Measurements from ENCODE around the gene EPHB1. TPM values are rescaled to one million over a fixed set of nuclear protein-coding genes. Genes with fewer than 3 reads are reported as not detected.
"Not testable (repeated sequence)": the region's sequence is repeated elsewhere in the genome, so short reads cannot be mapped to it uniquely, and the experiment has no call there.

The EPHB1 gene
- total RNA-seq, 1 experiment from 2014 or later = not detected

- no peak for DNase-seq (ENCODE audit: low read depth, low spot score)
- in situ Hi-C loops (cut with HindIII; ENCODE audit: low pct_unique_long_range_greater_than_20kb, low sequenced_read_pairs) = no loop called here
Observed at GRCh38 chr3:134974624-134975023, 179.6 kb downstream of the EPHB1 start.

GRCh38 chr3:134976948-134977347 lies 181.9 kb downstream of the EPHB1 start:
- in situ Hi-C loops (cut with HindIII; ENCODE audit: low pct_unique_long_range_greater_than_20kb, low sequenced_read_pairs) = no loop called here
- no peak for DNase-seq (ENCODE audit: low read depth, low spot score)

DNA sequence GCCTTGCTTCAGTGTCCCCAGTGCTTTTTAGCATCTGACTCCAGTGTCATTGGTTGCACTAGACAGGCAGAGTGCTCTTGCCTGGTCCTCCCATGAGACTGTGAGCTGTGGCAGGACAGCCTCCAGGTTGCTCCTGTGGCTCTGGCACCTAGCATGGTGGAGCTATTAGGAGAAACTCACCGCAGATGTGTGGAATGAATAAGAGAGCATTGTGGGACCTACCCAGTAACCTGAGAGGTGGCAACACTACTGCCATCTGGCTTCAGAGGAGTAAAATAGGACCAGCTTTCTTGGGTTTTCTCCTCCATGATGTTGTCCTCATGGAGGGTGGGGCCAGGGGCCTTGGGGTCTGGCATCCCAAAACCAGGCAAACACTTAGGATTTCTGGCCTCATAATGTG lies 183.6 kb downstream of the EPHB1 start:
- no peak for DNase-seq (ENCODE audit: low read depth, low spot score)
- in situ Hi-C loops (cut with HindIII; ENCODE audit: low pct_unique_long_range_greater_than_20kb, low sequenced_read_pairs) = no loop called here

DNA sequence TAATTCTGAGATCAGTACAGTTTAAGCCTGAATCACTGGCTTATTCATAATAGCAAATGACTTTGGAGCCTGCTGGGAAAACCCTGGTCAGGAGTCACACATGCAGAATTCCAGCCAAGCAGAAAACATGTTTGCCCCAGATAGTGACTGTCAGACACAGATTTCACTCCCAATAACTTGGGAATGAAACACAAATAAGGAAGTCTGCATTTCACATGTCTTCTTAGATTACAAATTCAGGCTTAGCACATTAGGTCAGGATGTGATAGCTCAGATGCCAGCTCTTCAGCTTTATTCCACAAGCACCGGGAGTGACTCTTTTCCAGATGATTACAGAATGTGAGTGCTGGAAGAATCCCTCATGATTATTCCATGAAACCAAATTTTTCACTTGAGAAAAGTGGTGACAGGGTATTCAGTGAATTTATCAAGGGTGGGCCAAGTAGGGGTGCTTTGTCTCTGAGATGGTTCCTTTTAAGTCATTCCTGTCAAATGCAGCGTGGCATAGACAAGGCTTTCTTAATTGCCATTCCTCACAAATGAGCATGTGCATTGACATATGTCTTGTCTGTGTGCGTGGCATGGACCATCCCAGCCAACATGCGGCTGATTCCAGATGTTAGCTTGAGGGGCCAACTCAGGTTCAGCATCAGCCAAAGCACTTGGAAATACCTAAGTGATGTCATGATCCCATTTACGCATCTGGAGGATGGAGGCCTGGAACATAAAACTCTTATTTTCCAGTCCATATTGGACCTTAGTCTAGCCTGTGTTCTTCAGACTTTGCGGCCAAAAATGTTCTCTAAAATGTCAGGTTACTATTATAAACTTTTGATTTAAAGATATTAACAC lies 191.0 kb downstream of the EPHB1 start:
- in situ Hi-C loops (cut with HindIII; ENCODE audit: low pct_unique_long_range_greater_than_20kb, low sequenced_read_pairs) = no loop called here
- no peak for DNase-seq (ENCODE audit: low read depth, low spot score)

- in situ Hi-C loops (cut with HindIII; ENCODE audit: low pct_unique_long_range_greater_than_20kb, low sequenced_read_pairs) = no loop called here
- no peak for DNase-seq (ENCODE audit: low read depth, low spot score)
Observed at GRCh38 chr3:134988666-134989065, 193.6 kb downstream of the EPHB1 start.

DNA sequence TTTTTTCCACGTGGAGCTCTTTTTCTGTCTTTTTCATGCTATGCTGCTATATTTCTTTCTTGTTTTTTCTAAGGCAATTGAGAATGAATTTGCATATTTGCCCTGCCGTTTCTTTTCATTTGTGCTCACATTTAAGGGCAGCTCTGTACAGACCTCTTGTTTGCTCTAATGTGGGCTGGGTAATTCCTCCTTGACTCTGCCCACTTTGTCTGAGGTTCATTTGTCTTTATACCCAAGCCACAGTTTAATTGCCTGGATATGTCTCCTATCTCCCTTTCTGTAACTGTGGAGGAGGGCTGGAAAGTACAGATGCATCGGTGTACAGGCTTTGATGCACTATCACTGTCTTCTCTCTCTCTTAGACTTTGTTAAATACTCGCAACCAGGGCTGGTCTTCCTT lies 195.9 kb downstream of the EPHB1 start:
- in situ Hi-C loops (cut with HindIII; ENCODE audit: low pct_unique_long_range_greater_than_20kb, low sequenced_read_pairs) = no loop called here
- no peak for DNase-seq (ENCODE audit: low read depth, low spot score)

DNA sequence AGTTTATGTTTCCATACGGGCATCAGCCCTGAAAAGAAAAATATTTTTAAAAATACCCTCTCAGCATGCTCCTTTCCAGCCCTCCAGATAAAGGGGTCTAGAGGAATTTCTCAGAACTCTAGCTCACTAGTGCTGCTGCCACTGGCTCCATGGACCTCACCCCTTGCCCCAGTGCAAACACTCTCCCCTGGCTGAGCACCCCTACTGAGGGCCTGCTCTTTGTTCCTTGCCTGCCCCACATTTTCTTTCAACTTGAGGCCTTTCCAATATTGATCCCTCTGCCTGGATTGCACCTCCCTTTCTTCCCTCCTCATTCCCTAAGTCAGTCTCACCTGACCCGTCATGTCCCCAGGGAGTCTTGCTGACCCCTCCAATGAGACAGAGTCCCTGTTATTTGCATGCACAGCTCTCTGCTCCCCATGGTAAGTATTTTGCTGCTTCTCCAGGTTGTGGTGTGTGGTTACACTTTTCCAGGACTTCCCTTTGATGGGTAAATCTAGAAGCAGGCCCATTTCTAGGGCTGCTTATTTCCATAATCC lies 196.5 kb downstream of the EPHB1 start:
- in situ Hi-C loops (cut with HindIII; ENCODE audit: low pct_unique_long_range_greater_than_20kb, low sequenced_read_pairs) = no loop called here
- DNase-seq (ENCODE audit: low read depth, low spot score) = no peak

- in situ Hi-C loops (cut with HindIII; ENCODE audit: low pct_unique_long_range_greater_than_20kb, low sequenced_read_pairs) = no loop called here
- DNase-seq (ENCODE audit: low read depth, low spot score) = no peak
Observed at GRCh38 chr3:134992180-134992579, 197.1 kb downstream of the EPHB1 start.

DNA sequence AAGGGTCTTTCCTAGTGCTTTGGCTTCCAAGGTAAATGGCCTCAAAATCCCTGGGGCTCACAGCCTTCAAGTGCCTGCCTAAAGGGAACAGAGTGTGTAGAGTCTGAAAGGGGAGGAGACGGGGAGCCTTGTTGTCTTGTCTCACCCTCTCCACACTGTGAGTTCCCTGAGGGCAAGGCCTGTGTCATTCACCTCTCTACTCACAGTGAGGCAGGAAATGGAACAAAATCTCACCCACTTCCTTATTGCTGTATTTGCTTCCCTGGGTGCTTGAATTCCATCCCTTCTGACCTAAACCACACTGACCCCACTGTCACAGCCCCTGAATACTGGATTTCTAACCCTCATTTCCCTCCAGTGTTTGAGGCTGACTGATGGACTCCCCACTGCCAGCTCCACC lies 197.5 kb downstream of the EPHB1 start:
- no peak for DNase-seq (ENCODE audit: low read depth, low spot score)
- in situ Hi-C loops (cut with HindIII; ENCODE audit: low pct_unique_long_range_greater_than_20kb, low sequenced_read_pairs) = no loop called here

DNA sequence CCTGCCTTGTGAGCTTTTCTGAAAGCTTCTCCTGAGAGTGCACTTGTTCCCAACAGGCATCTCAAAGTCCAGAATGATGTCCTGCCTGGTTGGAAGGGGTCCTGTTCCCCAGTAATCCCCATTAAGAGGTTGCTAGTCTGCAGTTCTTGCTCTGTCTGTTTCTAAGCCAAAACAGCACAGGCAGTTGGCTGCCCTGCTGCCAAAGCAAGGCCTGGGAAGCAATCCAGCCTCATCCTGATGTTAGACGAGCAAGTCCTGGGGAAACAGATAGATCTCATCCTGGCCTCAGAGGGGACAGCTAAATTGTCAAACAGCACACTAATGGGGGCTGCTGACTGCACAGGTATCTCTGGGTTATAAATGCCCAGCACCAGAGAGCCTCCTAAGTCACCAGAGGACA lies 198.0 kb downstream of the EPHB1 start:
- DNase-seq (ENCODE audit: low read depth, low spot score) = no peak
- in situ Hi-C loops (cut with HindIII; ENCODE audit: low pct_unique_long_range_greater_than_20kb, low sequenced_read_pairs) = no loop called here

GRCh38 chr3:134998158-134998557 lies 203.1 kb downstream of the EPHB1 start:
- in situ Hi-C loops (cut with HindIII; ENCODE audit: low pct_unique_long_range_greater_than_20kb, low sequenced_read_pairs) = no loop called here
- DNase-seq (ENCODE audit: low read depth, low spot score) = no peak

GRCh38 chr3:134998855-134999254 lies 203.8 kb downstream of the EPHB1 start:
- no peak for DNase-seq (ENCODE audit: low read depth, low spot score)
- in situ Hi-C loops (cut with HindIII; ENCODE audit: low pct_unique_long_range_greater_than_20kb, low sequenced_read_pairs) = no loop called here

DNA sequence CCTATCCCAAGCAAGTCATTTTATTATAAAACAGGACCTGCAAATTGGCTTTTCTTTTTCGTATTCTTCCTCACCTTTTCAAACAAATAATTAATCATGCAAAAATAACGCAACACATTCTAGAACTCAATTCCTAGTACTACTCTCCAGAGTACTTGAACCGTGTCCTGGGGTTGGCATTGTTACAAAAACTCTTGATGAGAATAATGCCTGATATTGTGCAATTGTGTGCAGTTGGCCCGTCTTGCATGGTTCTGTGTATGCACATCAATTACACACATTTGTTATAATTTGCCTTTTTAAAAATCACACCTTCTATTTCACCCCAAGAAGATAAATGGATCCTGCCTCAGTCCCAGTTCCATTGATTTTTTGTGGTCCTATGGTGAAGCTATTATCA lies 205.4 kb downstream of the EPHB1 start:
- in situ Hi-C loops (cut with HindIII; ENCODE audit: low pct_unique_long_range_greater_than_20kb, low sequenced_read_pairs) = no loop called here
- DNase-seq (ENCODE audit: low read depth, low spot score) = no peak

- in situ Hi-C loops (cut with HindIII; ENCODE audit: low pct_unique_long_range_greater_than_20kb, low sequenced_read_pairs); DNase-seq (ENCODE audit: low read depth, low spot score): not testable (repeated sequence)
Observed at GRCh38 chr3:135005616-135006015, 210.6 kb downstream of the EPHB1 start.

DNA sequence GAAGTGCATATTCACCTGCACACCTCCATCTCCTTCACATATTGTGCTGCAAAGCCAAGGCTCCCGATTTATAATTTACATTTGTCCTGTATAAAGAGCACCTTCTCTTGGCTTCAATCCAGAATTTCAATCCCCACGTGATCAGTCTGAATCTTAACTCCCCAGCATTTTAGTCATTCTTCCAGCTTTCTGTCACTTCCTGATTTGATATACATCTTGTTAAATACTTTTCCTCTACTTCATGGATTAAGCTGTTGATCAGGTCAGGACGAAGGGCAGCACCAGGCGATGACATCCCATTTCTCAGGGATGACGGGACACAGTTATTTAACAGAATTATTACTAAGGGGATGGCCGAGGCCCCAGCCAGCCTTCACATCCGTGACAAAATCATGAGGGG lies 212.5 kb downstream of the EPHB1 start:
- no peak for DNase-seq (ENCODE audit: low read depth, low spot score)
- in situ Hi-C loops (cut with HindIII; ENCODE audit: low pct_unique_long_range_greater_than_20kb, low sequenced_read_pairs) = no loop called here

DNA sequence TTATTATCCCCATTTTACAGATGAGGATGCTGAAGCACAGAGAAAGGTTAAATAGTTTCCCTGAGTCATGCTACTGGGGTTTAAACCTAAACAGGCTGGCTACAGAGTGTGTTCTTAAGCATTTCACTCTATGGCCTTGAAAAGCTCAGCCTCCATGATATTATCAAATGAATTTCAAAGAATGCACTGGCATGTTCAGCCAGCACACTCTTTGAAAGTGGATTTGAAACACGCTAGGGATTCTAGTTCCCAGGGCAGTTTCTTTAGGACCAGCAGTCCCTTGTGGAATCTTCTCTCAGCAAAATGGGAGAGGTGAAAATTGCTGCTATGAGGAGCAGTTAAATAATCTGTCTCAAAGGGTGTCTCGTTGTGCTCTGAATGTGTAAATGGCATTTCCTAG lies 213.3 kb downstream of the EPHB1 start:
- in situ Hi-C loops (cut with HindIII; ENCODE audit: low pct_unique_long_range_greater_than_20kb, low sequenced_read_pairs) = no loop called here
- DNase-seq (ENCODE audit: low read depth, low spot score) = no peak

DNA sequence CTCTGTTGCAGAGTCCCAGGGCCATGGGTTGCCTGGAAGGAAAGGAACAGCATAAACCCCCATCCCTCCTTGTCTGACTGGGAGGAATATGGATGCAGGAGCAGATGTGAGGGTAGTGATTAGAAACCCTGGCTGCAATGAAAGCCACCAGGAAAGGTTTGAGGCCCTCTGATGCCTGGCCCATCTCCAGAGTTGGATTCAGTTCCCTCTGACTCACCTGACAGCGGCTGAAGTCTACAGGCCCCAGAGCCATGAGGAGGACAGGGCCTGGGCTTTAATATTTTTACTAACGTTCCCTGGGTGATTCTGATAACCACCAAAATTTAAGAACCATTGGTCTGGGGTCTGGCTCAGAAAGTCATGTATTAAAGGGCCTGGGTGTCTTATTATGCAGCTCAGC lies 214.0 kb downstream of the EPHB1 start:
- in situ Hi-C loops (cut with HindIII; ENCODE audit: low pct_unique_long_range_greater_than_20kb, low sequenced_read_pairs) = no loop called here
- DNase-seq (ENCODE audit: low read depth, low spot score) = no peak

GRCh38 chr3:135012101-135012500 lies 217.0 kb downstream of the EPHB1 start:
- no peak for DNase-seq (ENCODE audit: low read depth, low spot score)
- in situ Hi-C loops (cut with HindIII; ENCODE audit: low pct_unique_long_range_greater_than_20kb, low sequenced_read_pairs) = no loop called here

DNA sequence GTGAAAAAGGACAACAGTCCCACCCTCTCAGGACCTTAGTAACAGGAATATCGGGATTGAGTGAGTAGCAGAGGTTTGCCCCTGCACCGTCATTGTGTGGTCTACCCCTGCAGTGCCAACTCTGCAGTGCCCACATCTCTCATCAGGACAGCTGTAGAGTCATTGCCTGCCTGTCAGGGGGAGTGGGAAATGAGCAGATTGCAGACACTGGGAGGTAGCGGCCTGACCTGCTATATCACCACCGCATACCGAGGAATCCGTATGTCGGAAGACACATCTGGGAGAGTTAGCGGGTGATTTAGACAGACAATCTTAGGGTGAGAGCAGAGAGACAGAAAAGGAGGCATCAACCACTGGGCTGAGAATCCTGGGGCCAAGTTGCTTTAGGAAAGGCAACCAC lies 218.1 kb downstream of the EPHB1 start:
- no peak for DNase-seq (ENCODE audit: low read depth, low spot score)
- in situ Hi-C loops (cut with HindIII; ENCODE audit: low pct_unique_long_range_greater_than_20kb, low sequenced_read_pairs) = no loop called here
